HCT116 (cell line): ENCODE results near the gene ELOB. TPM values are rescaled to one million over a fixed set of nuclear protein-coding genes. Genes with fewer than 3 reads are reported as not detected.

Source experiments
- ATAC-seq: fragments of 200-7000 bp; cut with Tn5 transposase; 2 replicates; pipeline ENCODE4 v1.9.1; 2020; ENCODE audit warnings: mild to moderate bottlenecking, moderate library complexity
- BruUV-seq: library from RNA; stranded (reverse); fragments of 400-500 nt; replicated peaks from 2 replicates; lab custom pipeline; 2021; lab: Mats Ljungman, UMichigan
- CTCF ChIA-PET: fragments of 300-600 bp; sonication (Branson Sonifier 250); formaldehyde crosslinking; loops from one replicate; lab custom pipeline; 2021; ENCODE audit warnings: antibody characterized with exemption; lab: Charles Lee
- POLR2A ChIA-PET: fragments of 300-600, 350-600 bp; sonication (Branson Sonifier 250); formaldehyde crosslinking; loops from one replicate; lab custom pipeline; 2021; ENCODE audit warnings: antibody characterized with exemption; lab: Charles Lee
- RAD21 ChIA-PET, 2 experiments: fragments of 300-600 bp; sonication (Branson Sonifier 250); formaldehyde crosslinking; loops; one replicate each; lab custom pipeline; 2023; ENCODE audit warnings: low total read pairs in 2 of 2; ENCODE audit not compliant: uncharacterized antibody in 2 of 2, unreplicated experiment in 2 of 2, low non-redundant PET in 1 of 2; lab: Charles Lee
- DNase-seq: peaks from one replicate; pipeline ENCODE4 v3.0.0-alpha.2; 2010; ENCODE audit warnings: low read depth, low spot score
- H2AFZ ChIP-seq: fragments of 200-600 bp; shearing (Covaris generic), sonication (generic); 2 replicates; pipeline ENCODE4 v1.6.1; 2017; ENCODE audit warnings: low read depth, mixed run types, mixed read lengths, antibody characterized with exemption, low read length; ENCODE audit not compliant: poor library complexity, severe bottlenecking
- H3K27ac ChIP-seq: 2 replicates; pipeline ENCODE4 v1.5.1; 2012; ENCODE audit warnings: low read depth, low read length
- H3K27me3 ChIP-seq: fragments of 200-600 bp; sonication (generic); 2 replicates; pipeline ENCODE4 v1.6.1; 2016; ENCODE audit warnings: mixed run types, low read length, mixed read lengths; ENCODE audit not compliant: insufficient read depth
- H3K36me3 ChIP-seq, 2 experiments: fragments of 200-500 bp in 1 of 2; fragments of 200-600 bp in 1 of 2; sonication (Bioruptor generic) in 1 of 2; sonication (generic) in 1 of 2; 2 replicates each; pipeline versions ENCODE4 v1.5.1 to v1.6.1; 2014 to 2016; ENCODE audit warnings: low read length in 2 of 2, inconsistent platforms in 1 of 2, mixed read lengths in 1 of 2, mixed run types in 1 of 2; ENCODE audit not compliant: insufficient read depth in 2 of 2, control insufficient read depth in 1 of 2
- H3K4me1 ChIP-seq, 2 experiments: fragments of 200-600 bp in 1 of 2; sonication (generic) in 1 of 2; 2 replicates each; pipeline versions ENCODE4 v1.5.1 to v1.6.1; 2012 to 2017; ENCODE audit warnings: low read length in 2 of 2, inconsistent platforms in 1 of 2, mild to moderate bottlenecking in 1 of 2, mixed read lengths in 1 of 2, mixed run types in 1 of 2, moderate library complexity in 1 of 2; ENCODE audit not compliant: insufficient read depth in 2 of 2, control insufficient read depth in 1 of 2
- H3K4me2 ChIP-seq: fragments of 200-600 bp; sonication (generic); 2 replicates; pipeline ENCODE4 v1.6.1; 2017; ENCODE audit warnings: mixed run types, low read length, mixed read lengths
- H3K4me3 ChIP-seq, 2 experiments: fragments of 200-600 bp in 1 of 2; sonication (generic) in 1 of 2; replicated peaks in 1 of 2; 2 replicates each; pipeline ENCODE4 v1.5.1; 2011 to 2016; ENCODE audit warnings: low read length in 2 of 2, control low read depth in 1 of 2, low read depth in 1 of 2, mild to moderate bottlenecking in 1 of 2, mixed read lengths in 1 of 2, mixed run types in 1 of 2
- H3K79me2 ChIP-seq: fragments of 200-600 bp; sonication (generic); 2 replicates; pipeline ENCODE4 v1.6.1; 2017; ENCODE audit warnings: mild to moderate bottlenecking, mixed run types, low read length, moderate library complexity, mixed read lengths; ENCODE audit not compliant: insufficient read depth
- H3K9ac ChIP-seq: fragments of 200-600 bp; sonication (generic); 2 replicates; pipeline ENCODE4 v1.6.1; 2016; ENCODE audit warnings: low read length, mixed read lengths
- H3K9me2 ChIP-seq: fragments of 200-600 bp; sonication (generic), shearing (Covaris generic); 2 replicates; pipeline ENCODE4 v1.6.1; 2017; ENCODE audit warnings: mixed run types, mild to moderate bottlenecking, moderate library complexity; ENCODE audit not compliant: insufficient read depth
- H3K9me3 ChIP-seq, 2 experiments: fragments of 200-500 bp in 1 of 2; fragments of 200-600 bp in 1 of 2; sonication (Bioruptor generic) in 1 of 2; sonication (generic) in 1 of 2; 2 replicates each; pipeline ENCODE4 v1.6.1; 2014 to 2017; ENCODE audit warnings: low read length in 2 of 2, mixed read lengths in 2 of 2, inconsistent platforms in 1 of 2, low read depth in 1 of 2, mild to moderate bottlenecking in 1 of 2, mixed run types in 1 of 2, moderate library complexity in 1 of 2; ENCODE audit not compliant: control insufficient read depth in 1 of 2, insufficient read depth in 1 of 2
- H4K20me1 ChIP-seq: fragments of 200-600 bp; sonication (generic), shearing (Covaris generic); 2 replicates; pipeline ENCODE4 v1.6.1; 2017; ENCODE audit warnings: mixed run types, mild to moderate bottlenecking, moderate library complexity; ENCODE audit not compliant: insufficient read depth
- CEBPB ChIP-seq: IDR thresholded peaks from 2 replicates; pipeline ENCODE4 v1.6.1; 2012; ENCODE audit warnings: low read depth
- EZH2phosphoT487 ChIP-seq: fragments of 200-600 bp; IDR thresholded peaks from 2 replicates; pipeline ENCODE4 v1.6.1; 2018; ENCODE audit warnings: antibody characterized with exemption, borderline replicate concordance
- JUND ChIP-seq: IDR thresholded peaks from 2 replicates; pipeline ENCODE4 v1.6.1; 2012
- POLR2A ChIP-seq: IDR thresholded peaks from 2 replicates; pipeline ENCODE4 v1.7.0; 2011; ENCODE audit warnings: borderline replicate concordance; ENCODE audit not compliant: insufficient read depth, insufficient read length; ENCODE audit errors: extremely low read depth
- SP1 ChIP-seq: IDR thresholded peaks from 2 replicates; pipeline ENCODE4 v1.6.1; 2012; ENCODE audit warnings: low read depth
- TCF7L2 ChIP-seq: IDR thresholded peaks from 2 replicates; pipeline ENCODE4 v1.7.0; 2011; ENCODE audit warnings: borderline replicate concordance, inconsistent platforms; ENCODE audit not compliant: insufficient read depth, insufficient read length; ENCODE audit errors: extremely low read depth
- YY1 ChIP-seq: IDR thresholded peaks from 2 replicates; pipeline ENCODE4 v1.6.1; 2011; ENCODE audit warnings: low read length, low read depth, moderate library complexity, mild to moderate bottlenecking; ENCODE audit not compliant: insufficient replicate concordance; ENCODE audit errors: extremely low read depth
- ZFX ChIP-seq: fragments of 450-650 bp; IDR thresholded peaks from 2 replicates; pipeline ENCODE4 v1.6.1; 2017
- intact Hi-C: fragments of 100-400 bp; cut with micrococcal nuclease; formaldehyde crosslinking; loops from 2 replicates; pipeline ENCODE4 v1.10.0; 2022
- total RNA-seq: library from RNA; stranded (reverse); gene quantifications from one replicate; pipeline ENCODE4 v1.2.1, GENCODE V29; 2021; ENCODE audit not compliant: unreplicated experiment
- TF ChIP-seq, protein P1 (sequence below), 3 experiments: fragments of 200-600 bp in 1 of 3; sonication (generic) in 1 of 3; IDR thresholded peaks in 2 of 3; conservative IDR thresholded peaks in 1 of 3; 2 replicates each; pipeline ENCODE4 v1.5.1; 2012 to 2017; ENCODE audit warnings: low read depth in 2 of 3, low read length in 2 of 3, antibody characterized with exemption in 1 of 3, borderline replicate concordance in 1 of 3, control low read depth in 1 of 3, mild to moderate bottlenecking in 1 of 3, mixed read lengths in 1 of 3, mixed run types in 1 of 3, moderate library complexity in 1 of 3; ENCODE audit not compliant: insufficient read depth in 1 of 3
- TF ChIP-seq, protein P2 (sequence below): IDR thresholded peaks from 2 replicates; pipeline ENCODE4 v1.6.1; 2012; ENCODE audit warnings: low read depth
- TF ChIP-seq, protein P3 (sequence below): IDR thresholded peaks from 2 replicates; pipeline ENCODE4 v1.6.1; 2012

The ELOB gene
- total RNA-seq, 1 experiment from 2014 or later, result 239 TPM

DNA sequence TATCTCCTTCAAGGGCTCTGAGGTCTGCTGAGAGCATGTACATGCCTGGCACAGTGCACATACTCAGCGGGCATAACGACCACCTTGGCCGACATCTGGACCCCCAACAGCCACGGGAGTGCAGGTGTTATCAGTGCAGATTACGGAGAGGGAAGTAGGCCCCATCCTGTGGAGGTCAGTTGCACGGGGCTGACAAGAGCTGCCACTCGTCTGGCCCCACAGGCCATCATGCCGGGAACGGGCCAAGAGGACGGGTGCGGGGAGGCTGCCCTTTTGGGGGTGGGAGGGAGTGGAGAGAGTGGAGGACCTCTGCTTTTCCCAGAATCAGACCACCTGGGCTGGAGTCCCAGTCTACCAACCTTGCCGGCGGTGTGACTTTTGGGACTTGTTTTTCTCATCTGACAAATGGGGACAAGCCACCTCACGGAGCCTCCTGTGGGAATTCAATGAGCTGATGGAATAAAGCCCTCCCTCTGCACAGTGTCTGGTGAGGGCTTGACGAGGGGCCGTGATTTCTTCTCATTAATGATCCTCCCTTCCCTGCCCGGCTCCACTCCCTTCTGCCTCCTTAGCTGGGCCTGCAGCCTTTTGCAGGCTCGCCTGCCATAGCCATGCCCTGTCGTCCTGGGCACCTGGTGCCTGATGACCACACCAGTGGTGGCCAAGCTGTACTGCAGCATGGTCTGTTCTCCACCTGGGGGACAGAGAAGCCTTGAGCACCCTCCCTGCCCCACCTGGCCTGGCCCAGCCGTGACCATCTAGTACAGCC, 5.7 kb upstream of the ELOB start:
- ChIA-PET RAD21 (interaction anchor here in 1 of 2 experiments (1.1 kb wide), 1 partner anchor 92 kb away, joined by 10 read pairs; no protein-coding TSS in a partner anchor), POLR2A (no interaction called here), CTCF (no interaction called here)
- no peak for DNase-seq
- TF ChIP-seq, protein P1, sequence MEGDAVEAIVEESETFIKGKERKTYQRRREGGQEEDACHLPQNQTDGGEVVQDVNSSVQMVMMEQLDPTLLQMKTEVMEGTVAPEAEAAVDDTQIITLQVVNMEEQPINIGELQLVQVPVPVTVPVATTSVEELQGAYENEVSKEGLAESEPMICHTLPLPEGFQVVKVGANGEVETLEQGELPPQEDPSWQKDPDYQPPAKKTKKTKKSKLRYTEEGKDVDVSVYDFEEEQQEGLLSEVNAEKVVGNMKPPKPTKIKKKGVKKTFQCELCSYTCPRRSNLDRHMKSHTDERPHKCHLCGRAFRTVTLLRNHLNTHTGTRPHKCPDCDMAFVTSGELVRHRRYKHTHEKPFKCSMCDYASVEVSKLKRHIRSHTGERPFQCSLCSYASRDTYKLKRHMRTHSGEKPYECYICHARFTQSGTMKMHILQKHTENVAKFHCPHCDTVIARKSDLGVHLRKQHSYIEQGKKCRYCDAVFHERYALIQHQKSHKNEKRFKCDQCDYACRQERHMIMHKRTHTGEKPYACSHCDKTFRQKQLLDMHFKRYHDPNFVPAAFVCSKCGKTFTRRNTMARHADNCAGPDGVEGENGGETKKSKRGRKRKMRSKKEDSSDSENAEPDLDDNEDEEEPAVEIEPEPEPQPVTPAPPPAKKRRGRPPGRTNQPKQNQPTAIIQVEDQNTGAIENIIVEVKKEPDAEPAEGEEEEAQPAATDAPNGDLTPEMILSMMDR (IDR thresholded peaks at IDR 0.05 in 2 of 3, conservative IDR thresholded peaks at IDR 0.05 in 1 of 3; ENCODE audit: borderline replicate concordance in 1 of 3, insufficient read depth in 1 of 3, low read depth in 2 of 3, low read length in 2 of 3), result peak in 2 of 3 experiments; percentile 15; a peak in 2 of 6 replicates
- TF ChIP-seq POLR2A, result no peak
- Histone ChIP-seq H3K27me3 (no peaks in the 10 kb centered on the region), H3K79me2 (peaks cover 7% of the 10 kb centered on the region), H3K27ac (no peak overlapping the region), H3K9ac (no peak overlapping the region), H3K4me2 (no peak overlapping the region), H4K20me1 (no peaks in the 10 kb centered on the region), H2AFZ (no peak overlapping the region), H3K9me2 (no peaks in the 10 kb centered on the region), H3K4me1 (peaks cover 10 to 21% of the 10 kb centered on the region in 2 experiments), H3K4me3 (no peak overlapping the region), H3K36me3 (no peaks in the 10 kb centered on the region), H3K9me3 (no peaks in the 10 kb centered on the region)
- intact Hi-C loops, result no loop called here
- BruUV-seq, result no TSS peak
- ATAC-seq, result peak; percentile 49; the same call in 1 of the 2 replicates

DNA sequence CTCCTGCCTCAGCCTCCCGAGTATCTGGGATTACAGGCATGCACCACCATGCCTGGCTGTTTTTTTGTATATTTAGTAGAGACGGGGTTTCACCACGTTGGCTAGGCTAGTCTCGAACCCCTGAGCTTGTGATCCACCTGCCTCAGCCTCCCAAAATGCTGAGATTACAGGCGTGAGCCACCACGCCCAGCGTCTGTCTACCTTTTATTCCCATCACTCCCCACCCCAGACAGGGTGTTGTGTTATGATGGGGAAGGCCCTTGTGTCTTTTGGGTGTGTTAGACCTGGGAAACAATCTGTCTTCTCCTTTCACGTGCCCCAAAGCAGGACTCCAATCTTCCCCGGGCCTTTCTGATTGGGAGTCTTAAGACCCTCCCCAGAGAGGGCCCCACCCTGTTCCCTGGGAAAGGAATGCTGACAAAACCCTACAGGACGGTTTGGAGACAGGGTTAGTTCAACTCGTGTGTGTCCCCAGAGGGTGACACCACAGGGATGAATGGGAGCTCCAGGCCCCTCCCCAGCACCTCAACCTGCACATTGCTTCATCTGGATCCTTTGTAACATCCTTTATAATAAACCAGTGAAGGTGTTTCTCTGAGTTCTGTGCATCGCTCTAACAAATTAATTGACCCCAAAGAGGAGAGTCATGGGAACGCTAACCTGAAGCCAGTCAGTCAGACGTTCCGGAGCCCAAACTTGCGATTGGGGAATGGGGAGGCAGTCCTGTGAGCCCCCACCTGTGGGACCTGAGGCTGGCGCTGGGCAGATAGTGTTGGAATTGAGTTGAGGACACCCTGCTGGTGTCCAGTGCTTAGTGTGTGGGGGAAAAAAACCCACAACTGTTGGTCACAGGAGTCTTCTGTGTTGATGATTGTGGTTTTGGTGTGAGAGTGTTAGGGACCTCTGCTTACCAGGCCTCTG, 3.2 kb upstream of the ELOB start:
- no peak overlapping the region for H3K4me2 ChIP-seq
- intact Hi-C loops, result no loop called here
- H2AFZ ChIP-seq, result no peak overlapping the region
- DNase-seq (no peak), ATAC-seq (no peak)
- ChIA-PET CTCF (interaction anchor here (1.1 kb wide), 1 partner anchor 139 kb away, joined by 3 read pairs; no protein-coding TSS in a partner anchor), RAD21 (no interaction called here), POLR2A (no interaction called here)
- H4K20me1 ChIP-seq, result no peaks in the 10 kb centered on the region
- H3K79me2 ChIP-seq, result peaks cover 27% of the 10 kb centered on the region
- no peaks in the 10 kb centered on the region for H3K9me3 ChIP-seq
- no peak overlapping the region for H3K4me3 ChIP-seq
- peaks cover 0 to 4% of the 10 kb centered on the region in 2 experiments; a peak in 2 of 4 replicates for H3K36me3 ChIP-seq
- no peak overlapping the region for H3K27ac ChIP-seq
- H3K9me2 ChIP-seq, result no peaks in the 10 kb centered on the region
- no peaks in the 10 kb centered on the region for H3K27me3 ChIP-seq
- H3K9ac ChIP-seq, result no peak overlapping the region
- H3K4me1 ChIP-seq, result peaks cover 11 to 23% of the 10 kb centered on the region in 2 experiments
- BruUV-seq, result no TSS peak
- TF ChIP-seq, protein P2, sequence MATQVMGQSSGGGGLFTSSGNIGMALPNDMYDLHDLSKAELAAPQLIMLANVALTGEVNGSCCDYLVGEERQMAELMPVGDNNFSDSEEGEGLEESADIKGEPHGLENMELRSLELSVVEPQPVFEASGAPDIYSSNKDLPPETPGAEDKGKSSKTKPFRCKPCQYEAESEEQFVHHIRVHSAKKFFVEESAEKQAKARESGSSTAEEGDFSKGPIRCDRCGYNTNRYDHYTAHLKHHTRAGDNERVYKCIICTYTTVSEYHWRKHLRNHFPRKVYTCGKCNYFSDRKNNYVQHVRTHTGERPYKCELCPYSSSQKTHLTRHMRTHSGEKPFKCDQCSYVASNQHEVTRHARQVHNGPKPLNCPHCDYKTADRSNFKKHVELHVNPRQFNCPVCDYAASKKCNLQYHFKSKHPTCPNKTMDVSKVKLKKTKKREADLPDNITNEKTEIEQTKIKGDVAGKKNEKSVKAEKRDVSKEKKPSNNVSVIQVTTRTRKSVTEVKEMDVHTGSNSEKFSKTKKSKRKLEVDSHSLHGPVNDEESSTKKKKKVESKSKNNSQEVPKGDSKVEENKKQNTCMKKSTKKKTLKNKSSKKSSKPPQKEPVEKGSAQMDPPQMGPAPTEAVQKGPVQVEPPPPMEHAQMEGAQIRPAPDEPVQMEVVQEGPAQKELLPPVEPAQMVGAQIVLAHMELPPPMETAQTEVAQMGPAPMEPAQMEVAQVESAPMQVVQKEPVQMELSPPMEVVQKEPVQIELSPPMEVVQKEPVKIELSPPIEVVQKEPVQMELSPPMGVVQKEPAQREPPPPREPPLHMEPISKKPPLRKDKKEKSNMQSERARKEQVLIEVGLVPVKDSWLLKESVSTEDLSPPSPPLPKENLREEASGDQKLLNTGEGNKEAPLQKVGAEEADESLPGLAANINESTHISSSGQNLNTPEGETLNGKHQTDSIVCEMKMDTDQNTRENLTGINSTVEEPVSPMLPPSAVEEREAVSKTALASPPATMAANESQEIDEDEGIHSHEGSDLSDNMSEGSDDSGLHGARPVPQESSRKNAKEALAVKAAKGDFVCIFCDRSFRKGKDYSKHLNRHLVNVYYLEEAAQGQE, result no peak
- TF ChIP-seq TCF7L2, result no peak
- TF ChIP-seq CEBPB, result no peak
- no peak for TF ChIP-seq YY1
- no peak for TF ChIP-seq ZFX
- no peak for TF ChIP-seq EZH2phosphoT487
- TF ChIP-seq SP1, result no peak
- TF ChIP-seq, protein P3, sequence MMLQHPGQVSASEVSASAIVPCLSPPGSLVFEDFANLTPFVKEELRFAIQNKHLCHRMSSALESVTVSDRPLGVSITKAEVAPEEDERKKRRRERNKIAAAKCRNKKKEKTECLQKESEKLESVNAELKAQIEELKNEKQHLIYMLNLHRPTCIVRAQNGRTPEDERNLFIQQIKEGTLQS, result no peak
- TF ChIP-seq JUND, result no peak
